AG04450 (cell line): Measurements from ENCODE around the gene NKX1-1. TPM values are rescaled to one million over a fixed set of nuclear protein-coding genes. Genes with fewer than 3 reads are reported as not detected.

Experiments used
- CTCF ChIA-PET: fragments of 300-600, 350-600 bp; formaldehyde crosslinking; extraction: SDS; loops from one replicate; lab custom pipeline; 2022; ENCODE audit warnings: antibody characterized with exemption, inconsistent platforms; lab: Charles Lee
- POLR2A ChIA-PET: fragments of 350-600 bp; formaldehyde crosslinking; extraction: SDS; loops from one replicate; lab custom pipeline; 2021; ENCODE audit warnings: antibody characterized with exemption, inconsistent platforms; lab: Yijun Ruan, JAX
- DNase-seq: peaks from one replicate; pipeline ENCODE4 v3.0.0-alpha.2; 2011; ENCODE audit warnings: low read depth, low spot score
- H3K27ac ChIP-seq: one replicate; pipeline ENCODE4 v1.5.1; 2012; ENCODE audit warnings: low read depth, low read length, control low read depth
- H3K27me3 ChIP-seq: one replicate; pipeline ENCODE4 v1.6.0; 2012; ENCODE audit warnings: low read length; ENCODE audit not compliant: control insufficient read depth, insufficient read depth
- H3K4me3 ChIP-seq: 2 replicates; pipeline ENCODE4 v1.5.1; 2011; ENCODE audit warnings: mild to moderate bottlenecking, low read depth, low read length, control low read depth
- H3K9me3 ChIP-seq: 2 replicates; pipeline ENCODE4 v1.5.1; 2012; ENCODE audit warnings: low read length; ENCODE audit not compliant: control insufficient read depth, insufficient read depth
- CTCF ChIP-seq: IDR thresholded peaks from 2 replicates; pipeline ENCODE4 v1.5.1; 2011; ENCODE audit warnings: low read depth, low read length, control low read depth, inconsistent platforms
- polyA plus RNA-seq: library from polyadenylated mRNA; depleted of rRNA; stranded (reverse); fragments of >200 nt; gene quantifications from 2 replicates; pipeline ENCODE4 v1.2.3, GENCODE V29; 2011

The NKX1-1 gene
- polyA plus RNA-seq, 1 experiment = not detected

DNA sequence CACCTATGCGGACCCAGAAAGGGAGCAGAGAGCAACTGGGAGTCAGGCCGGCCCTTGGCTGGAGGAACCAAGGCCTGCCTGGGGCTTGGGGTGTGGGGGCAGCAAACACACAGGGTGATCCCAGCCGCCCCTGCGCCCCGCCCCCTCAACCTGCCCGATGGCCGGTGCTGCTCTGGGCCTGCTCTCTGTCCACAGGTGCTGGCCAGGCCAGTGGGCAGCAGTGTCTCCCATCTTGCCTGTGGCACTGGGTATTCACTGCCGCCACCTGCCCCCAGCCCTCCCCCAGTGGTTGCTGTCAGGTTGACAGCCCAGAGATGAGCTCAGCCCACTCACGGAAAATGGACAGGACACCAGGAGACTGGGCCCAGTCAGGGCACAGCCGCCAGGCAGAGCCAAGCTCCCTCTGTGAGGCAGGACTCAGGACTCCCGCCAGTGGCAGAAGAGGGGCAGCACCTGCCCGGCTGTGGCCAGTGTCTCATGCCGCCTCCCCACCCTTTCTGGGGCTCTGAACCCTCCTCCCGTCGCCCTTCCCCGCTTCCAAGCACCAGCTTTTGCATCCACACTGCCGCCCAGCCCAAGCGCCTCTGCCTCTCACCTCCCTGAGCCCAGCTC, 4.7 kb downstream of the NKX1-1 start:
- CTCF ChIA-PET = interaction anchor here (0.9 kb wide), 1 partner anchor 11 kb away, joined by 5 read pairs; no protein-coding TSS in a partner anchor
- DNase-seq = no peak
- Histone ChIP-seq H3K4me3 (no peak overlapping the region), H3K27me3 (peaks cover 37% of the 10 kb centered on the region), H3K27ac (no peak overlapping the region), H3K9me3 (peaks cover 33% of the 10 kb centered on the region)
- TF ChIP-seq CTCF = no peak
- POLR2A ChIA-PET = no interaction called here

GRCh38 chr4:1400831-1401408, 5.3 kb downstream of the NKX1-1 start:
- no peak overlapping the region for H3K4me3 ChIP-seq
- peaks cover 37% of the 10 kb centered on the region for H3K27me3 ChIP-seq
- ChIA-PET CTCF (no interaction called here), POLR2A (interaction anchor here (0.7 kb wide), 1 partner anchor 152 kb away, joined by 3 read pairs; no protein-coding TSS in a partner anchor)
- H3K27ac ChIP-seq = no peak overlapping the region
- peaks cover 39% of the 10 kb centered on the region for H3K9me3 ChIP-seq
- no peak for TF ChIP-seq CTCF
- DNase-seq = no peak

DNA sequence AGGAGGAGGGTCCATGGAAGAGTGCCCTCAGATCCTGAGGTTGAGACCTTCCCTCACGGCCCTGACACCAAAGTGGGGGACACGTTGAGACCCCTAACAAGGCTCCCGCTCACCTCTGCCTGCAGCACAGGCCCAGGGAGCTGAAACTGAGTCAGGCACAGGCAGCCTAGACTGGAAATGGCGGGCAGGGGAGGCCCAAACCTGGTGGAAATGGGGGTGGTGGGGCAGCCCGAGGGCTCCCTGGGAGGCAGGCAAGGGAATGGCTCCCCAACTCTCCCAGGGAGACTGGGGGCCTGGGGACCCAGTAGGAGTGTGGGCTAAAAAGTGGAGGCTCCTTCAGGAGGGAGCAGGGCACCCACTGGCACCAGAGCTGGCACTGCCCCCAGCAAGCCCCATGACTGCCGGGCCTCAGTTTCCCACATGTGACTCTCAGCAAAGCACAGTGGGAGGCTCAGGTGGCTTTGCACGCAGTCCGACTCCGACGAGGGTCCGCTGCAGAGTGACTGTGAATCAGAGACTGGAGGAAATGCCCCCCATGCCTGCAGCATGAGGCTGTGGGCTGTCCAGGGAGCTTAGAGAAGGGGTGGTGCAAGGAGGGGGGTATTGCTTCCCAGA, 5.9 kb downstream of the NKX1-1 start:
- no peak for DNase-seq
- H3K27me3 ChIP-seq = peaks cover 33% of the 10 kb centered on the region
- H3K9me3 ChIP-seq = peaks cover 44% of the 10 kb centered on the region
- TF ChIP-seq CTCF = no peak
- POLR2A ChIA-PET = interaction anchor here (0.7 kb wide), 1 partner anchor 152 kb away, joined by 3 read pairs; no protein-coding TSS in a partner anchor
- CTCF ChIA-PET = no interaction called here
- H3K27ac ChIP-seq = no peak overlapping the region
- no peak overlapping the region for H3K4me3 ChIP-seq

- no peak for TF ChIP-seq CTCF
- Histone ChIP-seq H3K9me3 (peaks cover 46% of the 10 kb centered on the region), H3K27ac (no peak overlapping the region), H3K27me3 (peaks cover 27% of the 10 kb centered on the region), H3K4me3 (no peak overlapping the region)
- no peak for DNase-seq
- CTCF ChIA-PET = interaction anchor here (0.6 kb wide), 1 partner anchor 116 kb away, joined by 9 read pairs; no protein-coding TSS in a partner anchor
- POLR2A ChIA-PET = no interaction called here
Measured at GRCh38 chr4:1399508-1400190, 6.6 kb downstream of the NKX1-1 start.
